WERI-Rb-1 (cell line): ENCODE results near the gene ATP2B2.

ENCODE experiments used
- DNase-seq: peaks from one replicate; pipeline ENCODE4 v3.0.0-alpha.2; 2020
- H3K27ac ChIP-seq: fragments of 250-450 bp; sonication (Bioruptor Pico); 2 replicates; pipeline ENCODE4 v1.5.1; 2020; ENCODE audit warnings: mild to moderate bottlenecking, moderate library complexity
- H3K27me3 ChIP-seq: fragments of 250-450 bp; sonication (Bioruptor Pico); 2 replicates; pipeline ENCODE4 v1.5.1; 2021; ENCODE audit warnings: mild to moderate bottlenecking, low read depth, moderate library complexity; ENCODE audit not compliant: insufficient read depth, severe bottlenecking
- H3K36me3 ChIP-seq: fragments of 250-450 bp; sonication (Bioruptor Pico); 2 replicates; pipeline ENCODE4 v1.5.1; 2020; ENCODE audit warnings: mild to moderate bottlenecking, moderate library complexity
- H3K4me3 ChIP-seq: 2 replicates; pipeline ENCODE4 v1.5.1; 2011; ENCODE audit warnings: low read depth, mild to moderate bottlenecking, control low read depth, low read length
- H3K9me3 ChIP-seq: fragments of 250-450 bp; sonication (Bioruptor Pico); 2 replicates; pipeline ENCODE4 v1.5.1; 2021; ENCODE audit warnings: mild to moderate bottlenecking, moderate library complexity; ENCODE audit not compliant: severe bottlenecking
- CTCF ChIP-seq: IDR thresholded peaks from 2 replicates; pipeline ENCODE4 v1.5.1; 2011; ENCODE audit warnings: low read depth, mild to moderate bottlenecking, control low read depth, inconsistent platforms, low read length

ATP2B2 gene

GRCh38 chr3:10285272-10286132, 219.9 kb downstream of the ATP2B2 start:
- Histone ChIP-seq H3K27me3 (no peaks in the 10 kb centered on the region), H3K36me3 (peaks cover 25% of the 10 kb centered on the region), H3K9me3 (no peaks in the 10 kb centered on the region), H3K27ac (no peak overlapping the region), H3K4me3 (no peak overlapping the region)
- DNase-seq, result no peak
- TF ChIP-seq CTCF, result no peak

GRCh38 chr3:10284496-10284895, 220.9 kb downstream of the ATP2B2 start:
- no peaks in the 10 kb centered on the region for H3K27me3 ChIP-seq
- TF ChIP-seq CTCF, result no peak
- DNase-seq, result no peak
- no peak overlapping the region for H3K4me3 ChIP-seq
- H3K9me3 ChIP-seq, result no peaks in the 10 kb centered on the region
- peaks cover 35% of the 10 kb centered on the region for H3K36me3 ChIP-seq
- H3K27ac ChIP-seq, result no peak overlapping the region

DNA sequence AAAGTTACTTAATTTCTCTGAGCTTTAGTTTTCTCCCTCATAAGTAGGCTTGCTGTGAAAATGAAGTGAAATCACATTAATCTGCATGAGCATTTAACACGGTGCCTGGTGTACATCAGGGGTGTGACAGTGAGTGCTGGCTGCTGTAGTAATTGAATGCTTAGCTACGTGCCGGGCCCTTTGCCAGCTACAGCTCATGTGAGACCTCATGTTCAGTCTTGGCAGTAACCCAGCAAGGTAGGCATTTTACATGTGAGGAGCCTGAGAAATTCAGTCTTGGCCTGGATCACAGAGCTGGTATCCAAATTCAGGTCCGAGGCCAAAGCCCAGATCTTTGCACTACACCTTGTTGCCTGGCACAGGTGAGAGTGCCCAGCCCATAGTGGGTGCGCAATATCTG, 221.7 kb downstream of the ATP2B2 start:
- DNase-seq, result no peak
- TF ChIP-seq CTCF, result no peak
- Histone ChIP-seq H3K4me3 (no peak overlapping the region), H3K27ac (no peak overlapping the region), H3K9me3 (no peaks in the 10 kb centered on the region), H3K36me3 (peaks cover 39% of the 10 kb centered on the region), H3K27me3 (no peaks in the 10 kb centered on the region)

DNA sequence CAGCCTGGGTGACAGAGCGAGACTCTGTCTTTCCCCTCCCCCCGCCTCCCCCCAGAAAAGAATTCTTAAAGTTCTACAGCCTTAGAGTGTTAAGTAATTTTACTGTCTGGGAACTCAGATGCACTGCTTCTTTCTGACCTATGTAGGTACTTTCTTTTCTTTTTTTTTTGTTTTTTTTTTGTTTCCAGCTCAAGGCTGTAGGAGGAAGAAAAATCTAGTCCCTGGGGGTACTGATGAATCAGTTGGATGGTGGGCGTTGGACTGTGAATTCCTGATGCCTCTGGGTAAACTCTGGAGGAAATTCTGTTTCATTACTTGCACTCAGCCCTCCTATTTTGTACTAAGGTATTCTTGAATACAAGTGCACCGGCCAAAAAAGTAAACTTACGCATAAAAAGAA, 223.4 kb downstream of the ATP2B2 start:
- H3K27ac ChIP-seq, result no peak overlapping the region
- TF ChIP-seq CTCF, result no peak
- no peaks in the 10 kb centered on the region for H3K27me3 ChIP-seq
- H3K9me3 ChIP-seq, result no peaks in the 10 kb centered on the region
- no peak overlapping the region for H3K4me3 ChIP-seq
- no peak for DNase-seq
- H3K36me3 ChIP-seq, result peaks cover 49% of the 10 kb centered on the region

- TF ChIP-seq CTCF, result no peak
- no peaks in the 10 kb centered on the region for H3K9me3 ChIP-seq
Observed at GRCh38 chr3:10280571-10280970, 224.8 kb downstream of the ATP2B2 start.

GRCh38 chr3:10280177-10280529, 225.2 kb downstream of the ATP2B2 start:
- Histone ChIP-seq H3K36me3 (peaks cover 57% of the 10 kb centered on the region), H3K27me3 (no peaks in the 10 kb centered on the region), H3K27ac (no peak overlapping the region), H3K4me3 (no peak overlapping the region), H3K9me3 (no peaks in the 10 kb centered on the region)
- 0 out of 2 replicates have a peak, but pooled peaks have one; percentile 4 for TF ChIP-seq CTCF
- DNase-seq, result no peak

More at GRCh38 chr3:10280571-10280970, 224.8 kb downstream of the ATP2B2 start:
- Histone ChIP-seq H3K27ac (no peak overlapping the region), H3K36me3 (peaks cover 55% of the 10 kb centered on the region), H3K4me3 (no peak overlapping the region), H3K27me3 (no peaks in the 10 kb centered on the region)
- DNase-seq, result no peak
